ENCODE data around the gene PPIP5K2.
"Not testable (repeated sequence)": the region's sequence is repeated elsewhere in the genome, so short reads cannot be mapped to it uniquely, and the experiment has no call there.

The PPIP5K2 gene

GRCh38 chr5:103210952-103211351 lies 90.9 kb downstream of the PPIP5K2 start:
- DNase-seq = no peak

GRCh38 chr5:103211576-103212561 lies 91.8 kb downstream of the PPIP5K2 start:
- no peak for DNase-seq

- DNase-seq = no peak
Observed at GRCh38 chr5:103216137-103216536, 96.0 kb downstream of the PPIP5K2 start.

- DNase-seq = no peak
Observed at GRCh38 chr5:103216697-103217096, 96.6 kb downstream of the PPIP5K2 start.

- no peak for DNase-seq
Observed at GRCh38 chr5:103217101-103217500, 97.0 kb downstream of the PPIP5K2 start.

GRCh38 chr5:103218164-103218563 lies 98.1 kb downstream of the PPIP5K2 start:
- DNase-seq = no peak

- DNase-seq = not testable (repeated sequence)
Observed at GRCh38 chr5:103219074-103219473, 99.0 kb downstream of the PPIP5K2 start.

GRCh38 chr5:103223031-103223955 lies 103.2 kb downstream of the PPIP5K2 start:
- DNase-seq = no peak

GRCh38 chr5:103224118-103224893 lies 104.2 kb downstream of the PPIP5K2 start:
- DNase-seq = no peak

GRCh38 chr5:103224894-103225246 lies 104.8 kb downstream of the PPIP5K2 start:
- DNase-seq = no peak

- DNase-seq = no peak
Observed at GRCh38 chr5:103228061-103228460, 108.0 kb downstream of the PPIP5K2 start.

- DNase-seq = no peak
Observed at GRCh38 chr5:103228588-103228987, 108.5 kb downstream of the PPIP5K2 start.

- no peak for DNase-seq
Observed at GRCh38 chr5:103232393-103232999, 112.4 kb downstream of the PPIP5K2 start.

GRCh38 chr5:103234239-103234975 lies 114.3 kb downstream of the PPIP5K2 start:
- DNase-seq = no peak

GRCh38 chr5:103235891-103236290 lies 115.8 kb downstream of the PPIP5K2 start:
- no peak for DNase-seq

- DNase-seq = no peak
Observed at GRCh38 chr5:103237778-103238177, 117.7 kb downstream of the PPIP5K2 start.

- no peak for DNase-seq
Observed at GRCh38 chr5:103243665-103244064, 123.6 kb downstream of the PPIP5K2 start.

- DNase-seq = no peak
Observed at GRCh38 chr5:103244398-103244797, 124.3 kb downstream of the PPIP5K2 start.

GRCh38 chr5:103245761-103246160 lies 125.7 kb downstream of the PPIP5K2 start:
- no peak for DNase-seq

- DNase-seq = no peak
Observed at GRCh38 chr5:103247118-103247517, 127.0 kb downstream of the PPIP5K2 start.

GRCh38 chr5:103249068-103249467 lies 129.0 kb downstream of the PPIP5K2 start:
- DNase-seq = no peak

- DNase-seq = no peak
Observed at GRCh38 chr5:103254921-103255320, 134.8 kb downstream of the PPIP5K2 start.
